Endothelial cell of umbilical vein (primary cell): ENCODE data around the gene CHADL. TPM values are rescaled to one million over a fixed set of nuclear protein-coding genes. Genes with fewer than 3 reads are reported as not detected.

Source experiments
- Bru-seq: library from RNA; stranded (reverse); fragments of 400-500 nt; gene quantifications from one replicate; lab custom pipeline; 2021; lab: Mats Ljungman, UMichigan
- BruChase-seq, 2 experiments: library from RNA; stranded (reverse); fragments of 400-500 nt; gene quantifications; one replicate each; lab custom pipeline; 2021; lab: Mats Ljungman, UMichigan
- BruUV-seq: library from RNA; stranded (reverse); fragments of 400-500 nt; replicated peaks from 2 replicates; lab custom pipeline; 2021; lab: Mats Ljungman, UMichigan
- CTCF ChIA-PET: fragments of 300-600, 350-600 bp; sonication (Branson Sonifier 250); formaldehyde crosslinking; loops from one replicate; lab custom pipeline; 2021; ENCODE audit warnings: antibody characterized with exemption, inconsistent platforms; lab: Charles Lee
- POLR2A ChIA-PET: fragments of 300-600, 350-600 bp; sonication (Branson Sonifier 250); formaldehyde crosslinking; loops from one replicate; lab custom pipeline; 2021; ENCODE audit warnings: antibody characterized with exemption, inconsistent platforms; lab: Charles Lee
- DNase-seq: peaks from one replicate; pipeline ENCODE4 v3.0.0-alpha.2; 2011; ENCODE audit warnings: low read depth, low spot score
- FAIRE-seq: peaks from 2 replicates; lab custom pipeline; 2011; peaks lifted over from hg19 to GRCh38; lab: Jason Lieb, UNC
- H2AFZ ChIP-seq: 2 replicates; pipeline ENCODE4 v1.6.0; 2012; ENCODE audit warnings: low read depth, low read length, control low read depth, inconsistent platforms
- H3K27ac ChIP-seq: 2 replicates; pipeline ENCODE4 v1.5.1; 2011; ENCODE audit warnings: low read depth, mild to moderate bottlenecking, control low read depth, low read length, moderate library complexity; ENCODE audit not compliant: insufficient read depth
- H3K27me3 ChIP-seq, 2 experiments: 2 replicates each; pipeline versions ENCODE4 v1.6.0 to v1.6.1; 2011; ENCODE audit warnings: low read length in 2 of 2, mixed read lengths in 1 of 2; ENCODE audit not compliant: control insufficient read depth in 2 of 2, insufficient read depth in 2 of 2
- H3K36me3 ChIP-seq, 2 experiments: 2 replicates in 1 of 2; 3 replicates in 1 of 2; pipeline ENCODE4 v1.5.1; 2011; ENCODE audit warnings: low read length in 2 of 2, mild to moderate bottlenecking in 1 of 2, moderate library complexity in 1 of 2; ENCODE audit not compliant: control insufficient read depth in 2 of 2, insufficient read depth in 2 of 2; ENCODE audit errors: extremely low read depth in 1 of 2
- H3K4me1 ChIP-seq: 3 replicates; pipeline ENCODE4 v1.5.1; 2011; ENCODE audit warnings: mild to moderate bottlenecking, low read length; ENCODE audit not compliant: control insufficient read depth, insufficient read depth; ENCODE audit errors: extremely low read depth
- H3K4me2 ChIP-seq: 2 replicates; pipeline ENCODE4 v1.6.1; 2011; ENCODE audit warnings: low read length, control low read depth, mixed read lengths; ENCODE audit not compliant: insufficient read depth
- H3K4me3 ChIP-seq, 3 experiments: fragments of 200-600 bp in 1 of 3; sonication (generic), shearing (Covaris generic) in 1 of 3; replicated peaks in 1 of 3; 2 replicates each; pipeline ENCODE4 v1.5.1; 2011 to 2016; ENCODE audit warnings: control low read depth in 3 of 3, low read length in 3 of 3, mild to moderate bottlenecking in 2 of 3, inconsistent platforms in 1 of 3, low read depth in 1 of 3, moderate library complexity in 1 of 3; ENCODE audit not compliant: insufficient read depth in 1 of 3
- H3K79me2 ChIP-seq: 2 replicates; pipeline ENCODE4 v1.6.0; 2012; ENCODE audit warnings: low read length, inconsistent platforms; ENCODE audit not compliant: control insufficient read depth, insufficient read depth
- H3K9ac ChIP-seq: replicated peaks from 2 replicates; pipeline ENCODE3; 2011; ENCODE audit warnings: low read length, control low read depth; ENCODE audit not compliant: insufficient read depth; ENCODE audit errors: extremely low read depth
- H3K9me1 ChIP-seq: replicated peaks from 3 replicates; pipeline ENCODE4 v1.6.0; 2011; ENCODE audit warnings: mild to moderate bottlenecking, low read length; ENCODE audit not compliant: control insufficient read depth, insufficient read depth; ENCODE audit errors: extremely low read depth
- H3K9me3 ChIP-seq: replicated peaks from 2 replicates; pipeline ENCODE4 v1.5.1; 2012; ENCODE audit warnings: low read length, inconsistent platforms; ENCODE audit not compliant: control insufficient read depth, insufficient read depth
- H4K20me1 ChIP-seq: replicated peaks from 2 replicates; pipeline ENCODE3; 2011; ENCODE audit warnings: mild to moderate bottlenecking, low read length; ENCODE audit not compliant: control insufficient read depth, insufficient read depth; ENCODE audit errors: extremely low read depth
- EZH2 ChIP-seq: IDR thresholded peaks from 2 replicates; pipeline ENCODE4 v1.6.1; 2012; ENCODE audit warnings: borderline replicate concordance, low read depth, mild to moderate bottlenecking, moderate library complexity, low read length, inconsistent platforms; ENCODE audit not compliant: severe bottlenecking
- FOS ChIP-seq: IDR thresholded peaks from 2 replicates; pipeline ENCODE4 v1.6.1; 2011; ENCODE audit warnings: mild to moderate bottlenecking, low read length, moderate library complexity, borderline replicate concordance; ENCODE audit not compliant: insufficient read depth
- GATA2 ChIP-seq: IDR thresholded peaks from 2 replicates; pipeline ENCODE4 v1.7.0; 2011; ENCODE audit warnings: low read depth, mild to moderate bottlenecking, moderate library complexity, mixed read lengths, low read length; ENCODE audit not compliant: insufficient read length, insufficient read depth
- JUN ChIP-seq: IDR thresholded peaks from 2 replicates; pipeline ENCODE4 v1.6.1; 2011; ENCODE audit warnings: borderline replicate concordance, low read depth; ENCODE audit not compliant: insufficient read length, insufficient read depth
- MYC ChIP-seq: IDR thresholded peaks from one replicate; pipeline ENCODE4 v1.6.1; 2011; ENCODE audit warnings: mild to moderate bottlenecking, low read depth, low read length
- POLR2A ChIP-seq: IDR thresholded peaks from 2 replicates; pipeline ENCODE4 v1.6.1; 2012; ENCODE audit warnings: low read depth, mild to moderate bottlenecking, control low read depth, low read length
- POLR2AphosphoS5 ChIP-seq: IDR thresholded peaks from 2 replicates; pipeline ENCODE4 v1.6.1; 2012; ENCODE audit warnings: low read depth, mild to moderate bottlenecking, control low read depth, low read length, moderate library complexity; ENCODE audit not compliant: insufficient read depth
- dilution Hi-C: fragments of 300-500 bp; cut with MboI; formaldehyde crosslinking; loops from one replicate; pipeline ENCODE4 v1.15.0; 2019; ENCODE audit warnings: low sequenced_read_pairs; ENCODE audit not compliant: extremely low pct_ligation_motif_present
- intact Hi-C: fragments of 100-400 bp; cut with micrococcal nuclease; formaldehyde crosslinking; loops from one replicate; pipeline ENCODE4 v1.10.0; 2022
- long read RNA-seq: library from polyadenylated mRNA; stranded (forward); transcript quantifications from one replicate; pipeline ENCODE4 v2.0.0, GENCODE V29; 2021
- polyA minus RNA-seq, 3 experiments: library from RNA; depleted of rRNA, polyadenylated mRNA; stranded (reverse); fragments of >200 nt; gene quantifications; 1 replicate in 1 of 3; 2 replicates in 2 of 3; pipeline ENCODE4 v1.2.3, GENCODE V29; 2011
- polyA plus RNA-seq, 4 experiments: library from polyadenylated mRNA; depleted of rRNA in 3 of 4; stranded (reverse) in 3 of 4; unstranded in 1 of 4; fragments of >200 nt; gene quantifications; 2 replicates each; pipeline versions ENCODE4 v1.2.1 to v1.2.3, GENCODE V29; 2011 to 2012; ENCODE audit warnings: missing spikeins in 1 of 4
- total RNA-seq: library from RNA; stranded (reverse); gene quantifications from 2 replicates; pipeline ENCODE4 v1.2.3, GENCODE V29; 2021
- TF ChIP-seq, protein P1 (sequence below): IDR thresholded peaks from 2 replicates; pipeline ENCODE4 v1.6.1; 2011; ENCODE audit not compliant: insufficient read depth, insufficient read length
- TF ChIP-seq, protein P2 (sequence below), 2 donors: IDR thresholded peaks; 1 replicate in 1 of 2; 2 replicates in 1 of 2; pipeline ENCODE4 v1.5.1; 2011; ENCODE audit warnings: low read length in 2 of 2, mild to moderate bottlenecking in 2 of 2, moderate library complexity in 2 of 2, control low read depth in 1 of 2, inconsistent platforms in 1 of 2, low read depth in 1 of 2; ENCODE audit not compliant: insufficient read depth in 1 of 2; ENCODE audit errors: extremely low read depth in 1 of 2

CHADL gene, protein sequence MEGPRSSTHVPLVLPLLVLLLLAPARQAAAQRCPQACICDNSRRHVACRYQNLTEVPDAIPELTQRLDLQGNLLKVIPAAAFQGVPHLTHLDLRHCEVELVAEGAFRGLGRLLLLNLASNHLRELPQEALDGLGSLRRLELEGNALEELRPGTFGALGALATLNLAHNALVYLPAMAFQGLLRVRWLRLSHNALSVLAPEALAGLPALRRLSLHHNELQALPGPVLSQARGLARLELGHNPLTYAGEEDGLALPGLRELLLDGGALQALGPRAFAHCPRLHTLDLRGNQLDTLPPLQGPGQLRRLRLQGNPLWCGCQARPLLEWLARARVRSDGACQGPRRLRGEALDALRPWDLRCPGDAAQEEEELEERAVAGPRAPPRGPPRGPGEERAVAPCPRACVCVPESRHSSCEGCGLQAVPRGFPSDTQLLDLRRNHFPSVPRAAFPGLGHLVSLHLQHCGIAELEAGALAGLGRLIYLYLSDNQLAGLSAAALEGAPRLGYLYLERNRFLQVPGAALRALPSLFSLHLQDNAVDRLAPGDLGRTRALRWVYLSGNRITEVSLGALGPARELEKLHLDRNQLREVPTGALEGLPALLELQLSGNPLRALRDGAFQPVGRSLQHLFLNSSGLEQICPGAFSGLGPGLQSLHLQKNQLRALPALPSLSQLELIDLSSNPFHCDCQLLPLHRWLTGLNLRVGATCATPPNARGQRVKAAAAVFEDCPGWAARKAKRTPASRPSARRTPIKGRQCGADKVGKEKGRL
- 0.69 and 2.1 TPM in 2 replicates for total RNA-seq
- polyA plus RNA-seq = 1.1 and 2.1 TPM in 2 replicates
- polyA plus RNA-seq (2011; cell fraction: cytosol; rRNA removed) = 0.58 and 1.4 TPM in 2 replicates
- polyA plus RNA-seq (2011; cell fraction: nucleus; rRNA removed) = 0.36 and 0.97 TPM in 2 replicates
- polyA plus RNA-seq (2012) = 0.50 and 0.61 TPM in 2 replicates
- 0.21 and 0.58 TPM in 2 replicates for polyA minus RNA-seq
- not detected for polyA minus RNA-seq (2011; cell fraction: cytosol; rRNA and poly(A)+ RNA removed)
- polyA minus RNA-seq (2011; cell fraction: nucleus; rRNA and poly(A)+ RNA removed) = 0.38 and 0.91 TPM in 2 replicates
- percentile 25 among the genes with signal in this experiment for Bru-seq, nascent RNA
- BruChase-seq, experiment 1, labeled RNA remaining after a 6-hour chase = percentile 31 among the genes with signal in this experiment
- percentile 17 among the genes with signal in this experiment for BruChase-seq, experiment 2, labeled RNA remaining after a 2-hour chase
- long read RNA-seq, partial matches to known transcripts = 1 of 1 reads
- long read RNA-seq, other reads (novel, unspliced or antisense) = 0 of 1 reads

DNA sequence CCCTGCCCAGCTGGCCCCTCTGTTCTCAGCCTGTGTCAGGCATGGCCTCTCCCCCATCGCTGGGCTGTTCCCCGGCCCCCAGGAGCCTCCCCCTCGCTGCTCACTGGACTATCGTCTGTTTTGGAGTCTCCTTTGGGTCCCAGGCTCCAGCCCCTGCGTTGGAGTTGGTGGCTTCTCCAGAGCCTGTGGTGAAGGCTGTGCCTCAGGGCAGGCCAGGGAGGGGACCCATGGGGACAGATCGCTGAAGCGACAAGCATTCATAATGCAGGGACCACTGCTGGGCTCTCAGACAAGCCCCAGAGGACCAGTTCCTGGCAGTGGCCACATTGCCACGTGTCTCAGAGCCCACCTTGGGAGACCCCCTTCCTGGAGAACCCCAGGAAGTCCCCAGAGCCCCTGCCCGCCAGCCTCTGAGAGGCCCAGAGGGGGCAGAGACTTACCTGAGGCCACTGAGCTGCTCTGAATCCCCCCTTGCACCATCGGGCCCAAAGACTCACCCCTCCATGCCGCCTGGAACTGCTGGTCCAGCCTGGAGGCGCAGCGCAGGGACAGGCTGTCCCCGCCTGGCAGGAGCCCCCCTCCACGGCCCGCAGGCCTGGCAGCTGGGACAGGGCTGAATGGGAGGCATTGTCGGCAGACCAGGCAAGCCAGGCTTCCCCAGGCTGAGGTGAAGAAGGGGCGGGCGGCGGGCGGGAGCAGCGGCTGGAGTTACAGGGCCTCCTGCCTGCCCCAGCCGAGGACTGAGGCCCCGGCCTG is at the start of gene CHADL:
Gene CHADL (minus strand): TSS at position 555 of the 756 bp plus-strand sequence. CDS start 50 bp downstream, at position 505.
- no peaks in the 10 kb centered on the region for H3K79me2 ChIP-seq
- H4K20me1 ChIP-seq = no peaks in the 10 kb centered on the region
- H3K9me1 ChIP-seq = no peaks in the 10 kb centered on the region
- DNase-seq (no peak), FAIRE-seq (no peak)
- intact Hi-C loops = no loop called here
- H3K9ac ChIP-seq = no peak within 1 kb of the TSS
- dilution Hi-C loops = no loop called here
- POLR2A ChIA-PET = no interaction called here
- H2AFZ ChIP-seq = no peak within 1 kb of the TSS
- H3K27ac ChIP-seq = no peak within 1 kb of the TSS
- no TSS peak for BruUV-seq
- no peaks in the 10 kb centered on the region for H3K9me3 ChIP-seq
- no peaks in the 10 kb centered on the region for H3K27me3 ChIP-seq
- peaks cover 5% of the 10 kb centered on the region for H3K4me1 ChIP-seq
- peaks cover 0 to 5% of the 10 kb centered on the region in 2 experiments for H3K36me3 ChIP-seq
- CTCF ChIA-PET = interaction anchor here (0.7 to 3.0 kb wide), 2 partner anchors 108 to 318 kb away, joined by 4 to 9 read pairs; no protein-coding TSS in a partner anchor
- H3K4me2 ChIP-seq = no peak within 1 kb of the TSS
- H3K4me3 ChIP-seq = no peak within 1 kb of the TSS
- TF ChIP-seq, protein P1, sequence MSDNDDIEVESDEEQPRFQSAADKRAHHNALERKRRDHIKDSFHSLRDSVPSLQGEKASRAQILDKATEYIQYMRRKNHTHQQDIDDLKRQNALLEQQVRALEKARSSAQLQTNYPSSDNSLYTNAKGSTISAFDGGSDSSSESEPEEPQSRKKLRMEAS = no peak
- TF ChIP-seq EZH2 = no peak
- TF ChIP-seq, protein P2, sequence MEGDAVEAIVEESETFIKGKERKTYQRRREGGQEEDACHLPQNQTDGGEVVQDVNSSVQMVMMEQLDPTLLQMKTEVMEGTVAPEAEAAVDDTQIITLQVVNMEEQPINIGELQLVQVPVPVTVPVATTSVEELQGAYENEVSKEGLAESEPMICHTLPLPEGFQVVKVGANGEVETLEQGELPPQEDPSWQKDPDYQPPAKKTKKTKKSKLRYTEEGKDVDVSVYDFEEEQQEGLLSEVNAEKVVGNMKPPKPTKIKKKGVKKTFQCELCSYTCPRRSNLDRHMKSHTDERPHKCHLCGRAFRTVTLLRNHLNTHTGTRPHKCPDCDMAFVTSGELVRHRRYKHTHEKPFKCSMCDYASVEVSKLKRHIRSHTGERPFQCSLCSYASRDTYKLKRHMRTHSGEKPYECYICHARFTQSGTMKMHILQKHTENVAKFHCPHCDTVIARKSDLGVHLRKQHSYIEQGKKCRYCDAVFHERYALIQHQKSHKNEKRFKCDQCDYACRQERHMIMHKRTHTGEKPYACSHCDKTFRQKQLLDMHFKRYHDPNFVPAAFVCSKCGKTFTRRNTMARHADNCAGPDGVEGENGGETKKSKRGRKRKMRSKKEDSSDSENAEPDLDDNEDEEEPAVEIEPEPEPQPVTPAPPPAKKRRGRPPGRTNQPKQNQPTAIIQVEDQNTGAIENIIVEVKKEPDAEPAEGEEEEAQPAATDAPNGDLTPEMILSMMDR (IDR thresholded peaks at IDR 0.05; ENCODE audit: extremely low read depth in 1 of 2, insufficient read depth in 1 of 2, low read depth in 1 of 2, low read length in 2 of 2) = no peak
- no peak for TF ChIP-seq MYC
- TF ChIP-seq FOS = no peak
- no peak for TF ChIP-seq POLR2AphosphoS5
- no peak for TF ChIP-seq POLR2A
- no peak for TF ChIP-seq JUN
- no peak for TF ChIP-seq GATA2
